Activated naive CD8-positive, alpha-beta T cell treated with anti-CD3 and anti-CD28 coated beads, Interleukin-2, amount 50 U/mL, for 24 hours (primary cell): Measurements from ENCODE around the gene CCN5.
A peak's percentile ranks its signal among the peaks of the same experiment; 100 is the strongest.
"Not testable (repeated sequence)": the region's sequence is repeated elsewhere in the genome, so short reads cannot be mapped to it uniquely, and the experiment has no call there.

Source experiments
- ATAC-seq: fragments of 150-1000 bp; cut with Tn5 transposase; one replicate; pipeline ENCODE4 v1.10.0; 2021
- DNase-seq: peaks from one replicate; pipeline ENCODE4 v3.0.0; 2021
- H3K27ac Mint-ChIP-seq: one replicate; pipeline ENCODE4 v1.8.0; 2021; ENCODE audit warnings: mild to moderate bottlenecking, mixed read lengths
- H3K27me3 Mint-ChIP-seq: one replicate; pipeline ENCODE4 v1.8.0; 2021; ENCODE audit warnings: mixed read lengths
- H3K36me3 Mint-ChIP-seq: one replicate; pipeline ENCODE4 v1.8.0; 2021; ENCODE audit warnings: low read depth, mixed read lengths
- H3K4me1 Mint-ChIP-seq: one replicate; pipeline ENCODE4 v1.8.0; 2021; ENCODE audit warnings: mixed read lengths
- H3K4me3 Mint-ChIP-seq: one replicate; pipeline ENCODE4 v1.8.0; 2021; ENCODE audit warnings: mild to moderate bottlenecking, moderate library complexity, mixed read lengths
- H3K9me3 Mint-ChIP-seq: one replicate; pipeline ENCODE4 v1.8.0; 2021; ENCODE audit warnings: mixed read lengths

The CCN5 gene

DNA sequence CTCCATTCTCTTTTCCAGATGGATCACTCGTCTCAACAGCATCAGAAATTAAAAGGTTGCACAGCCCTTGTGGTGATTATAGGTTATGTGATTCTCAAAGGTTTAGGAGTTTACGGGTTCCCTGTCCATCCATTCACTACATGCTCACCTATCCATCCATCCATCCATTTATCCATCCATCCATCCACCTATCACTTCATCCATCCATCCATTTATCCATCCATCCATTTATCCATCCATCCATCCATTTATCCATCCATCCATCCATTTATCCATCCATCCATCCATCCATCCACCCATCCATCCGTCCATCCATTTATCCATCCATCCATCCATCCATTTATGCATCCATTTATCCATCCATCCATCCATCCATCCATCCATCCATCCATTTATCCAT is 48.6 kb downstream of the CCN5 start:
- not testable (repeated sequence) for DNase-seq, H3K4me1 Mint-ChIP-seq, H3K4me3 Mint-ChIP-seq, H3K27me3 Mint-ChIP-seq, ATAC-seq, H3K36me3 Mint-ChIP-seq, H3K9me3 Mint-ChIP-seq, H3K27ac Mint-ChIP-seq

DNA sequence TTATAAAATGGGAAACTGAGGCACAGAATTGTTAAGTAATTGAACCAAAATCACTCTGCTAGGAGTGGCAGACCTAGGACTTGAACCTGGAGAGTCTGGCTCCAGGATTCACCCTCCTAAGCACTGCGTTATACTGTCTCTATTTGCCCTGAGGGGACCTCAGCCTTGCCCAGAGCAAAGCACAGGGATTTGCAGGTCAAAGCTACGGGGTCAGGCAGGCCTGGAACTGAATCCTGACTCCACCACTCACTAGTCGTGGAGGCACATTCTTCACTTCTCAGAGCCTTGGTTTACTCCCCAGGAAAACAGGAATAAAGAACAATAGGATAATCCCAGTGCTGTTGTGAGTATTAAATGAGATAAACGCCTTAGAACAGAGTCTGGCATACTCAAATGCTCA is 49.9 kb downstream of the CCN5 start:
- ATAC-seq (no peak), DNase-seq (no peak)
- H3K36me3 Mint-ChIP-seq = no peaks in the 10 kb centered on the region
- H3K27ac Mint-ChIP-seq = no peak overlapping the region
- peaks cover 3% of the 10 kb centered on the region for H3K27me3 Mint-ChIP-seq
- H3K9me3 Mint-ChIP-seq = no peaks in the 10 kb centered on the region
- H3K4me3 Mint-ChIP-seq = no peak overlapping the region
- no peaks in the 10 kb centered on the region for H3K4me1 Mint-ChIP-seq

DNA sequence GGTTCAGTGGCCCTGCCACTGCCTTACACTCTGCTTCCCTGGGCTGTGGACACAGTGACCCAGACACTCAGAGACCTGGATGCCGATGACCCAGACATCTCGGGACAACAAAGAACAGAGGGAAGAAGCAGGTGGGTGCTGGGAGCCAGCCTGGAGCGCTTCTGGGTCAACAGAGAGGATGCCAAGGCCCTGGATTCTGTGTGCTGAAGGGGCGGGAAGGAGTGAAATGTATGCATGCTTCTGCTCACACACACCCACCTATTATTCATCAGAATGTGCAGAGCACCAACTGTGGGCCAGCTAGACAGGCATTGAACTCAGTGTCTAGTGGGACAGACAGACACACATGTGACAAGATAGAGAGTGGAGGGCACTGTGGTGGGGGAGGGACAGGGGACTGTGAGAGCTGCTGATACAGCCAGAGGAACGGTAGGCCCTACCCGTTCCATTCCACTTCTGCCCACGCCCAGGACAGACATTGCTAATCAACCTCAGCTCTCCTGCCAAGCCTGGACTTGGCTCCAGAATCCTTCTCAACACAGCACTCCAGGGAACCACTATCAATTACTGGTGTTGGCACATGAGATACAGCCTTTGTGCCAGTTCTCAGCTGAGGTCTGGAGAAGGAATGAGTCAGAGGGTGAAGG is 50.7 kb downstream of the CCN5 start:
- Mint-ChIP-seq H3K4me1 (no peaks in the 10 kb centered on the region), H3K27ac (no peak overlapping the region), H3K27me3 (peaks cover 3% of the 10 kb centered on the region), H3K4me3 (no peak overlapping the region), H3K9me3 (no peaks in the 10 kb centered on the region), H3K36me3 (no peaks in the 10 kb centered on the region)
- ATAC-seq (no peak), DNase-seq (no peak)

DNA sequence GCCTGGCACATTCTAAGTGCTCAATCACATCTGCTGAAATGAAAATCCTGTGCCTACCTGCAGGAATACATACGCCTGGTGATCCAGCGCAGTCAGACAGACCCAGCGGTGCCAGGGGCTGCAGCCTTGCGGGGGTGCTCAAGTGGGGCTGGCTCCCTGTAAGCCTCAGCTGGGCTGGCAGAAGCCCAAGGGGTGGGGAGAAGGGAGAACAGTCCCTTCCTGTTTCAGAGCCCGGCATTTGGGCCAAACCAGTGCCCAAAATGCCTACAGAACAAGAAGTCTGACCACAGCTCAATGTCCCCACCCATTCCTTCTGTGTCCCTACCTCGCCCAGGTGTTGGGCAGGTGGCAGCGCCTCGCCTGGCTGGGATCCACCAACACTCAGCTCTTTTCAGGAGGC is 53.1 kb downstream of the CCN5 start:
- Mint-ChIP-seq H3K27me3 (peaks cover 3% of the 10 kb centered on the region), H3K4me1 (no peaks in the 10 kb centered on the region), H3K36me3 (no peaks in the 10 kb centered on the region), H3K9me3 (no peaks in the 10 kb centered on the region), H3K4me3 (no peak overlapping the region), H3K27ac (no peak overlapping the region)
- ATAC-seq (no peak), DNase-seq (no peak)

DNA sequence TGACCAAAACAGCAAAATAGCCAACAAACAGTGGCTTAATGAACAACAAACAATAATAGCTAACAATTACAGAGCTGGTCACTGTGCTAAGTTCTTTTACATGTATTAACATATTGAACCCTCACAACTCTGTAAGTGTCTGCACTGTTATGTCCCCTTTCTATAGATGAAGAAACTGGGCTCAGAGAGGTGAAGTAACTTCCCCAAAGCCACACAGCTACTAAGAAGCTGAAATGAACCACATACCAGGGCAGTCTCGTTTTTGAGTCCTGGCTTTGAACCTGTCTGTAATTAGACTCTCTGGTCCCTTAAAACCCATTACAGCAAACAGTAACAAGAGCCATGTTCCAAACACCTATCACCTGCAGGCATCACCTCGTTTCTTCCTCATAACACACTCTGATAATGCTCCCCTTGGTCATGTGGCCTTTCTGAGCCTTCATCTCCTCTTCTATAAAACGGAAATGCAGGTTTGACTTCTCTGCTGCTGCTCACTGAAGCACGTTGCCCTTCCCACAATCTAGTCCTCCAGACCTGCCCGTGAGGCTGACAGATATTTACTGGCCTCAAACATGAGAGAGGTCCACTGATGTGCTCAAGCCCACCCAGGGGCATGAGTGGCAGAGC is 53.8 kb downstream of the CCN5 start:
- DNase-seq (no peak), ATAC-seq (no peak)
- Mint-ChIP-seq H3K27ac (no peak overlapping the region), H3K9me3 (no peaks in the 10 kb centered on the region), H3K36me3 (no peaks in the 10 kb centered on the region), H3K27me3 (peaks cover 3% of the 10 kb centered on the region), H3K4me1 (no peaks in the 10 kb centered on the region), H3K4me3 (no peak overlapping the region)

DNA sequence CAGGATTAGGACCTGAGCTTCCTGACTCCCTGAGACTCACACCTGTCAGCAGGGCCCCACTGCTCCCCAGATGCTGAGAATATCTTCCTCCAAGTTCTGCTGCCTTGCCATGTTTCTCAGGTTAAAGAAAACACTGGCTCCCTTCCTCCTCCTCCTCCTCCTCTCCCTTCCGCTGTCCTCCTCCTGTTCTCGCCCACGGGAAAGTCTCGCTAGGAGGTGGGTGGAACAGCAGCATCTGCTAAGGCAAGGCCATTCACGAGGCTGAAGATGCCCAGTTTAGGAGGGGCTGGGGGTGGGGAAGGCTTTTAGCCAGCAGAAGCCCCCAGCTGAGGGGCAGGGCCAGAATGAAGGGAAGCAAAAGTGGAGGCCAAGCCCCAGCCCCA is 54.3 kb downstream of the CCN5 start:
- ATAC-seq (no peak), DNase-seq (no peak)
- H3K27ac Mint-ChIP-seq = no peak overlapping the region
- H3K4me3 Mint-ChIP-seq = no peak overlapping the region
- no peaks in the 10 kb centered on the region for H3K36me3 Mint-ChIP-seq
- H3K27me3 Mint-ChIP-seq = peaks cover 3% of the 10 kb centered on the region
- H3K4me1 Mint-ChIP-seq = no peaks in the 10 kb centered on the region
- H3K9me3 Mint-ChIP-seq = no peaks in the 10 kb centered on the region

DNA sequence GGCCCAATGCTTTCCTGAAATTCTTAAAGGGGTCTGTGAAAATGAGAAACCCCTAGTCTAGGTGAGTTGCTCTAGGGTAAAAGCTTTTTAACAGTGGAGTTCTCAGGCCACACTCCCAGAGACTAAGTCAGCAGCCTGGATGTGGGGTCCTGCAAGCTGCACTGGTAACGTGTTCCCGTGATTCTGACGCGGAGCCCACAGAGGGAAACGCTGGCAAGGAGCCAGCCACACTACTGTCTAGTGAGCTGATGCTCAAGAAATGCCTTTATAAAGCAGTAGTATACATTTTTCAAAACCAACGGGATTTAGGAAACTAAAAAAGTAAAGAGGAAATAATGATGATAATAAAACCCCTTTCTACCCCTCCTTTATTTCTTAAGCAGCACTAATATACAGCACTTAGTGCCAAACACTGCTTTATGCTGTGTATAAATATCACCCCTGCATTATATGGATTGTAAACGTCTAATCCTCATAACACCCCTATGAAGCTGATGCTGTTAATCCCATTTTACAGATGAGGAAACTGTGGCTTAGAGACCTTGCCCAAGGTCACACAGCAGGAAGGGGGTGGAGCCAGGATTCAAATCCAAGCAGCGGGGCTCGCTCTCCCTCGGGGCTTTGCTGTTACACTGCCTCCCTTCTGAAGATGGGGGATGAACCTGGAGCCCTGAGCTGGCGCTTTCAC is 55.5 kb downstream of the CCN5 start:
- no peak overlapping the region for H3K4me3 Mint-ChIP-seq
- ATAC-seq (no peak), DNase-seq (no peak)
- H3K9me3 Mint-ChIP-seq = no peaks in the 10 kb centered on the region
- H3K4me1 Mint-ChIP-seq = no peaks in the 10 kb centered on the region
- no peaks in the 10 kb centered on the region for H3K36me3 Mint-ChIP-seq
- no peak overlapping the region for H3K27ac Mint-ChIP-seq
- peaks cover 3% of the 10 kb centered on the region for H3K27me3 Mint-ChIP-seq

DNA sequence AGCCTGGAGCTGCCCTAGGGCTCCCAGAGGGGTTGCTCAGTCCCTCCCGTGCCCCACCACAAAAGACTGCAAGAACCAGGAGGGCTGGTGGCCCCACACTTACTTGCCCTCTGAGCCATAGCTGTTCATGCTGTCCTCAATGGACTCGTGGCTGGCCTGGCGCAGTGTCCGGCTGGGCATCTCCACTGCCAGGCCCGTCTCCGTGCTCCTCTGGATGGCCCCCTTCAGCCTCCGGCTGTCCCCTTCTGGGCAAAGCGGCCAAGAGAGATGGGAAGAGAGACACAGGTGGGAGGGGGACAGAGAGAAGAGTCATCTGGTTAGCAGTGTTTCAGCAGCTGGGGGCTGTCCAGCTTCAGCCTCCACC is 56.0 kb downstream of the CCN5 start:
- Mint-ChIP-seq H3K36me3 (no peaks in the 10 kb centered on the region), H3K9me3 (no peaks in the 10 kb centered on the region), H3K4me3 (no peak overlapping the region), H3K27me3 (peaks cover 3% of the 10 kb centered on the region), H3K27ac (no peak overlapping the region), H3K4me1 (no peaks in the 10 kb centered on the region)
- DNase-seq (no peak), ATAC-seq (no peak)

DNA sequence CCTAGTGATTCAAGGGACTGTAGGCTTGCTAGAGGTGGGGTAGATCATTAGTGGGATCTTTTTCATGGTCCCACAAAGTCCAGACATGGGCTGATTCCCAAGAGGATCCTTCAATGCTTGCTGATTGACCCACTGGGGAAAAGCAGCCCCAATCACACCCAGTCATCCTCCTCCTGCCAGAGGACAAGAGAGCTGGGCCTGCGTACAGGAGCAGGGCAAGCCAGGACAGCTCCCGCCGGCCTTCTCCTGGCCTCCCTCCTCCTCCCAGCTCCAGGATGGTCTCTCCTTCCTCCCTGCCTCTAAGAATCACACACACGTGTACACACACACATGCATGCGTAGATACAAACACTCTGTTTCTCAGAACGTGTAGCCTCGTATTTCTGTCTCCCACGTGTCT is 57.5 kb downstream of the CCN5 start:
- peaks cover 6% of the 10 kb centered on the region for H3K27me3 Mint-ChIP-seq
- no peak for ATAC-seq
- H3K27ac Mint-ChIP-seq = no peak overlapping the region
- no peaks in the 10 kb centered on the region for H3K9me3 Mint-ChIP-seq
- no peaks in the 10 kb centered on the region for H3K4me1 Mint-ChIP-seq
- no peaks in the 10 kb centered on the region for H3K36me3 Mint-ChIP-seq
- H3K4me3 Mint-ChIP-seq = no peak overlapping the region
- DNase-seq = no peak

DNA sequence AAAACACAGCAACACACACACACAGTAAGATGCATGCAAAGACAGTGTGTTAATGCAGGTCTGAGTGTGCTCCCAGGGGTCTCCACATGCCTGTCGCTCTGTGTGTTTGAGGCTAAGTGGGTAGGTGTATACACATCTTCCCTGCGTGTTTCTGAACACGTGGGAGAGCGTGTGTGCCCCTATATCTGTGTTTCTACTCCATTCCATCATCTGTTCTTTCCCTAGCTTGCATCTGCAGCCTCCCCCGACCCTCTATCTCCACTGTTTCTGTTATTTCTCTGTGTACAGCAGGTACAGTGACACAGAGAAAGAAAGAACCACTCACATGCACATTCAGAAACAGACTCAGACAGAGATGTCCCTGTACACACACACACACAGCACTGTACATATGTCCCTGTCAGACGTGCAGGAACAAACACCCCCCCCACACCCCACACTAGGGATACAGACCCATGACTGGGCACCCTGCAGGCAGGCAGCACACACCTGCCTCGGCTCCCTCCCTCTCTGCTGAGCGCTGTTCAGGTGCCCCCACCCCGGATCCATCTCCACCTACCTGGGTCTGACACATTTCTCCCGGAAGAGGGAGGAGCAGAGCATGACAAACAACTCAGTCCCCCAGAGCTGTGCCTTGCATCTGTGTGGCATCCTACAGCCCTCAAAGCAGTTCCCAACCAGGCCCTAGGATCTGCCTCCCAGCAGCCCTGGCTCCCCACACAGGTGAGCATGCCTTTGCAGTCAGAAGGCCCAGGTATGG is 58.1 kb downstream of the CCN5 start:
- no peaks in the 10 kb centered on the region for H3K4me1 Mint-ChIP-seq
- H3K27me3 Mint-ChIP-seq = peaks cover 6% of the 10 kb centered on the region
- ATAC-seq (no peak), DNase-seq (no peak)
- H3K27ac Mint-ChIP-seq = no peak overlapping the region
- no peaks in the 10 kb centered on the region for H3K9me3 Mint-ChIP-seq
- no peaks in the 10 kb centered on the region for H3K36me3 Mint-ChIP-seq
- no peak overlapping the region for H3K4me3 Mint-ChIP-seq

DNA sequence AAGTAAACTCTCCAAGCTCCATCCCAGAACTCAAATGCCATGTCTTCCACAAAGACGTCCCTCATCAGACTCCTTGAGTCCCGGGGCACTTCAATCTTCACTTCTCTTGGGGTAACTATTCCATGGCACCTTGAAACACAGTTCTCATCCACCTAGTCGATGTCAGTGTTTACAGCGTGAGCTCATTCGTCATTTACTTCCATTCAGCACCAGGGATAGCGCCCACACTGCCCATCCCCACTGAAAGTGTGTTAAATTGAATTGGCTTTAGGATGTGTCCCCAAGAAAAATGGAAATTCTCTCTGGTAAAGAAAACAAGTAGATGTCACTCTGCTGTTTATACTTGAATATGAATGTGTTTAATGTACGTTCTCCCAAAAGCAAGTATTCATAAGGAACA is 61.8 kb downstream of the CCN5 start:
- H3K4me1 Mint-ChIP-seq = no peaks in the 10 kb centered on the region
- no peak overlapping the region for H3K4me3 Mint-ChIP-seq
- ATAC-seq (no peak), DNase-seq (peak; percentile 6)
- H3K27me3 Mint-ChIP-seq = peaks cover 11% of the 10 kb centered on the region
- H3K9me3 Mint-ChIP-seq = no peaks in the 10 kb centered on the region
- H3K36me3 Mint-ChIP-seq = no peaks in the 10 kb centered on the region
- H3K27ac Mint-ChIP-seq = no peak overlapping the region
